ENCODE measurements around the gene ARL15.

GRCh38 chr5:54306893-54307292 lies 3.5 kb downstream of the ARL15 start:
- no peak for TF ChIP-seq CTCF (conservative IDR thresholded peaks at IDR 0.05 in 1 of 2, IDR thresholded peaks at IDR 0.05 in 1 of 2; ENCODE audit: extremely low read depth in 1 of 2, insufficient read depth in 1 of 2, low read depth in 1 of 2, low read length in 2 of 2)
- no peak for TF ChIP-seq EZH2 (IDR thresholded peaks at IDR 0.05; ENCODE audit: borderline replicate concordance, low read length)
